Measurements from ENCODE around the gene COMMD4.
A peak's percentile ranks its signal among the peaks of the same experiment; 100 is the strongest.
"Not testable (repeated sequence)": the region's sequence is repeated elsewhere in the genome, so short reads cannot be mapped to it uniquely, and the experiment has no call there.

The COMMD4 gene

GRCh38 chr15:75333654-75334419 lies 2.0 kb upstream of the COMMD4 start:
- H3K4me3 ChIP-seq (ENCODE audit: low read length in 2 of 2); H3K36me3 ChIP-seq (ENCODE audit: control insufficient read depth in 2 of 2, insufficient read depth in 2 of 2, low read length in 2 of 2); H3K27ac ChIP-seq (ENCODE audit: low read length); H3K9me3 ChIP-seq (ENCODE audit: control insufficient read depth in 2 of 2, low read length in 2 of 2); H3K4me1 ChIP-seq (ENCODE audit: control insufficient read depth, insufficient read depth, low read length); H3K9ac ChIP-seq (ENCODE audit: low read length in 2 of 2); H3K27me3 ChIP-seq (ENCODE audit: control insufficient read depth in 1 of 2, insufficient read depth in 2 of 2, low read length in 2 of 2): not testable (repeated sequence)

- Histone ChIP-seq H3K4me1 (ENCODE audit: control insufficient read depth, insufficient read depth, low read length) (peaks cover 8% of the 10 kb centered on the region), H3K27ac (ENCODE audit: low read length) (peak overlapping the region; percentile 41), H3K9me3 (ENCODE audit: control insufficient read depth in 2 of 2, low read length in 2 of 2) (no peaks in the 10 kb centered on the region), H3K9ac (ENCODE audit: low read length in 2 of 2) (peak overlapping the region; percentile 54 to 55), H3K27me3 (ENCODE audit: control insufficient read depth in 1 of 2, insufficient read depth in 2 of 2, low read length in 2 of 2) (no peaks in the 10 kb centered on the region), H3K36me3 (ENCODE audit: control insufficient read depth in 2 of 2, insufficient read depth in 2 of 2, low read length in 2 of 2) (peaks cover 0 to 4% of the 10 kb centered on the region in 2 donors), H3K4me3 (ENCODE audit: low read length in 2 of 2) (peak overlapping the region; percentile 65 to 81)
These were observed 554 bp upstream of the COMMD4 start for GRCh38 chr15:75335313-75335704.

- no peak overlapping the region for H3K9ac ChIP-seq (ENCODE audit: low read length in 2 of 2)
- H3K9me3 ChIP-seq (ENCODE audit: control insufficient read depth in 2 of 2, low read length in 2 of 2): no peaks in the 10 kb centered on the region
- H3K27me3 ChIP-seq (ENCODE audit: control insufficient read depth in 1 of 2, insufficient read depth in 2 of 2, low read length in 2 of 2): no peaks in the 10 kb centered on the region
- H3K36me3 ChIP-seq (ENCODE audit: control insufficient read depth in 2 of 2, insufficient read depth in 2 of 2, low read length in 2 of 2): peaks cover 3 to 6% of the 10 kb centered on the region in 2 donors
- no peak overlapping the region for H3K4me3 ChIP-seq (ENCODE audit: low read length in 2 of 2)
- peaks cover 8% of the 10 kb centered on the region for H3K4me1 ChIP-seq (ENCODE audit: control insufficient read depth, insufficient read depth, low read length)
- no peak overlapping the region for H3K27ac ChIP-seq (ENCODE audit: low read length)
These were observed 2.9 kb downstream of the COMMD4 start for GRCh38 chr15:75338661-75339240.

- Histone ChIP-seq H3K4me1 (ENCODE audit: control insufficient read depth, insufficient read depth, low read length) (peaks cover 8% of the 10 kb centered on the region), H3K27me3 (ENCODE audit: control insufficient read depth in 1 of 2, insufficient read depth in 2 of 2, low read length in 2 of 2) (no peaks in the 10 kb centered on the region), H3K9me3 (ENCODE audit: control insufficient read depth in 2 of 2, low read length in 2 of 2) (no peaks in the 10 kb centered on the region), H3K36me3 (ENCODE audit: control insufficient read depth in 2 of 2, insufficient read depth in 2 of 2, low read length in 2 of 2) (peaks cover 3 to 6% of the 10 kb centered on the region in 2 donors), H3K9ac (ENCODE audit: low read length in 2 of 2) (no peak overlapping the region), H3K27ac (ENCODE audit: low read length) (no peak overlapping the region), H3K4me3 (ENCODE audit: low read length in 2 of 2) (no peak overlapping the region)
These were observed 3.8 kb downstream of the COMMD4 start for GRCh38 chr15:75339531-75340240.

GRCh38 chr15:75342221-75342620 lies 6.4 kb downstream of the COMMD4 start:
- no peak overlapping the region for H3K9ac ChIP-seq (ENCODE audit: low read length in 2 of 2)
- H3K9me3 ChIP-seq (ENCODE audit: control insufficient read depth in 2 of 2, low read length in 2 of 2): no peaks in the 10 kb centered on the region
- no peak overlapping the region for H3K4me3 ChIP-seq (ENCODE audit: low read length in 2 of 2)
- peaks cover under 1% of the 10 kb centered on the region for H3K4me1 ChIP-seq (ENCODE audit: control insufficient read depth, insufficient read depth, low read length)
- H3K36me3 ChIP-seq (ENCODE audit: control insufficient read depth in 2 of 2, insufficient read depth in 2 of 2, low read length in 2 of 2): peaks cover 3 to 6% of the 10 kb centered on the region in 2 donors
- H3K27ac ChIP-seq (ENCODE audit: low read length): no peak overlapping the region
- H3K27me3 ChIP-seq (ENCODE audit: control insufficient read depth in 1 of 2, insufficient read depth in 2 of 2, low read length in 2 of 2): no peaks in the 10 kb centered on the region

- peaks cover 12% of the 10 kb centered on the region for H3K4me1 ChIP-seq (ENCODE audit: control insufficient read depth, insufficient read depth, low read length)
- not testable (repeated sequence) for H3K4me3 ChIP-seq (ENCODE audit: low read length in 2 of 2); H3K27ac ChIP-seq (ENCODE audit: low read length)
These were observed 8.1 kb downstream of the COMMD4 start for GRCh38 chr15:75343953-75344352.

GRCh38 chr15:75346796-75347221 lies 10.9 kb downstream of the COMMD4 start, which contains the start of gene NEIL1:
Gene NEIL1 (plus strand): TSS chr15:75347039. CDS start chr15:75348906, 1,867 bp downstream.
- Histone ChIP-seq H3K9me3 (ENCODE audit: control insufficient read depth in 2 of 2, low read length in 2 of 2) (no peaks in the 10 kb centered on the region), H3K4me3 (ENCODE audit: low read length in 2 of 2) (peak within 1 kb of the TSS; percentile 94), H3K36me3 (ENCODE audit: control insufficient read depth in 2 of 2, insufficient read depth in 2 of 2, low read length in 2 of 2) (no peaks in the 10 kb centered on the region), H3K4me1 (ENCODE audit: control insufficient read depth, insufficient read depth, low read length) (peaks cover 15% of the 10 kb centered on the region), H3K27me3 (ENCODE audit: control insufficient read depth in 1 of 2, insufficient read depth in 2 of 2, low read length in 2 of 2) (no peaks in the 10 kb centered on the region), H3K9ac (ENCODE audit: low read length in 2 of 2) (peak within 1 kb of the TSS; percentile 79 to 82), H3K27ac (ENCODE audit: low read length) (peak within 1 kb of the TSS; percentile 37)

More at GRCh38 chr15:75343953-75344352, 8.1 kb downstream of the COMMD4 start:
- H3K27me3 ChIP-seq (ENCODE audit: control insufficient read depth in 1 of 2, insufficient read depth in 2 of 2, low read length in 2 of 2); H3K9me3 ChIP-seq (ENCODE audit: control insufficient read depth in 2 of 2, low read length in 2 of 2); H3K9ac ChIP-seq (ENCODE audit: low read length in 2 of 2); H3K36me3 ChIP-seq (ENCODE audit: control insufficient read depth in 2 of 2, insufficient read depth in 2 of 2, low read length in 2 of 2): not testable (repeated sequence)

- peak overlapping the region; percentile 94 for H3K4me3 ChIP-seq (ENCODE audit: low read length in 2 of 2)
- H3K36me3 ChIP-seq (ENCODE audit: control insufficient read depth in 2 of 2, insufficient read depth in 2 of 2, low read length in 2 of 2): no peaks in the 10 kb centered on the region
- H3K4me1 ChIP-seq (ENCODE audit: control insufficient read depth, insufficient read depth, low read length): peaks cover 15% of the 10 kb centered on the region
- no peaks in the 10 kb centered on the region for H3K9me3 ChIP-seq (ENCODE audit: control insufficient read depth in 2 of 2, low read length in 2 of 2)
- no peaks in the 10 kb centered on the region for H3K27me3 ChIP-seq (ENCODE audit: control insufficient read depth in 1 of 2, insufficient read depth in 2 of 2, low read length in 2 of 2)
- H3K9ac ChIP-seq (ENCODE audit: low read length in 2 of 2): peak overlapping the region; percentile 79 to 82
- peak overlapping the region; percentile 37 for H3K27ac ChIP-seq (ENCODE audit: low read length)
These were observed 11.6 kb downstream of the COMMD4 start for GRCh38 chr15:75347222-75348033.

- H3K9me3 ChIP-seq (ENCODE audit: control insufficient read depth in 2 of 2, low read length in 2 of 2): no peaks in the 10 kb centered on the region
- H3K4me3 ChIP-seq (ENCODE audit: low read length in 2 of 2): peak overlapping the region; percentile 94
- H3K36me3 ChIP-seq (ENCODE audit: control insufficient read depth in 2 of 2, insufficient read depth in 2 of 2, low read length in 2 of 2): no peaks in the 10 kb centered on the region
- H3K27ac ChIP-seq (ENCODE audit: low read length): no peak overlapping the region
- peaks cover 15% of the 10 kb centered on the region for H3K4me1 ChIP-seq (ENCODE audit: control insufficient read depth, insufficient read depth, low read length)
- no peaks in the 10 kb centered on the region for H3K27me3 ChIP-seq (ENCODE audit: control insufficient read depth in 1 of 2, insufficient read depth in 2 of 2, low read length in 2 of 2)
- peak overlapping the region; percentile 79 to 82 for H3K9ac ChIP-seq (ENCODE audit: low read length in 2 of 2)
These were observed 12.2 kb downstream of the COMMD4 start for GRCh38 chr15:75348034-75348561.
